GM12891 (cell line): ENCODE results near the gene CERK.

Experiments
- PAX5 ChIP-seq: IDR thresholded peaks from 2 replicates; pipeline ENCODE4 v1.6.1; 2011; ENCODE audit warnings: low read length, moderate library complexity, mild to moderate bottlenecking; ENCODE audit not compliant: insufficient read depth, severe bottlenecking
- POLR2A ChIP-seq: IDR thresholded peaks from 2 replicates; pipeline ENCODE4 v1.6.1; 2011; ENCODE audit warnings: low read depth, low read length, control low read depth
- POLR2AphosphoS5 ChIP-seq: IDR thresholded peaks from 2 replicates; pipeline ENCODE4 v1.6.1; 2011; ENCODE audit warnings: low read depth, low read length, control low read depth
- SPI1 ChIP-seq: IDR thresholded peaks from 2 replicates; pipeline ENCODE4 v1.6.1; 2011; ENCODE audit warnings: low read depth, low read length, control low read depth

DNA sequence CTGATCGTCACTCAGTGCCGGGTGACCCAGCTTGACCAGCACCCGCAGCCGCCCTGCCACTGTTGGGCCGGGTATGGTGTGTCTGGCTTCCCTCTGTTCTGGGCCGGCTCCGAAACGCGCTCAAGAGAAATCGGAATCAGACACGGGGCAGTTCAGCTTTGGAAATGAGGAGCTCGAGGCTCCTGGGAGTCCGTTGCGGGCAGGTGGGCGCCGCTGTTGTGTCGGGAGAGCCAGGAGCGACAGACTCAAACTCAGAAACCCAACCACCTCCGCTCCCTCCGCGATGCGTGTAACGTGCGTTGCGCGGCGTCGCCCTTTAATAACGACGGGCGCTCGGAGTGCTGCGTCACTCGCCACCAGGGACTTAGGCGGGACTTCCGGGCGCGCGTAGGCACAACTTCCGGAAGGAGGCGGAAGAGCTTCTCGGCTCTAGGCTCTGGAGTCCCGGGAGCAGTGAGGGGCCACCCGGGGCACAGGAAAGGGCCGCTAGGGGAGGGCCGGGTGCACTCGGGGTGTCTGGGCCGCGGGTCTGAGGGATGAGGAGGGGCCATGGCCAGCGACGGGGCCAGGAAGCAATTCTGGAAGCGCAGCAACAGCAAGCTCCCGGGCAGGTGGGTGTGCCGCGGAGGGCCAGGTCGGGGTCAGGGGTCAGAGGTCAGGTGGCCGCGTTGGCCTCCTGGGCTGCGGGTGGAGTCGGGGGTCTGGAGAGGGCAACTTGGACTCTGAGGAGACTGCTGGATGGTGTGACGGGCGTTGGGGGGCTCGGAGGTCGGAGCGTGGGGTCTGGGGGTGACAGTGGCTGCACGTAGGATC, 24.4 kb upstream of the CERK start, which contains the start of gene TBC1D22A:
- TF ChIP-seq POLR2AphosphoS5, result peak; percentile 94
- TF ChIP-seq SPI1, result no peak
- peak; percentile 96 for TF ChIP-seq POLR2A
- TF ChIP-seq PAX5, result no peak
